Measurements from ENCODE around the gene FOXK1. TPM values are rescaled to one million over a fixed set of nuclear protein-coding genes. Genes with fewer than 3 reads are reported as not detected.

FOXK1 gene
- total RNA-seq, 1 donor from 2014 or later = 17.6 TPM

- Histone ChIP-seq H3K36me3 (ENCODE audit: control insufficient read depth, insufficient read depth, low read length) (no peaks in the 10 kb centered on the region), H3K4me3 (ENCODE audit: low read depth, low read length) (no peak overlapping the region), H3K27me3 (ENCODE audit: control insufficient read depth, insufficient read depth, low read length) (no peaks in the 10 kb centered on the region)
- DNase-seq (ENCODE audit: low read depth) = no peak
- no peak for TF ChIP-seq CTCF (IDR thresholded peaks at IDR 0.05; ENCODE audit: insufficient read depth, low read length, severe bottlenecking)
- FAIRE-seq = no peak
Observed at GRCh38 chr7:4661871-4662270, 20.2 kb upstream of the FOXK1 start.

GRCh38 chr7:4663239-4664018 is 18.7 kb upstream of the FOXK1 start:
- FAIRE-seq (no peak), DNase-seq (ENCODE audit: low read depth) (no peak)
- TF ChIP-seq CTCF (IDR thresholded peaks at IDR 0.05; ENCODE audit: insufficient read depth, low read length, severe bottlenecking) = no peak
- H3K4me3 ChIP-seq (ENCODE audit: low read depth, low read length) = no peak overlapping the region
- no peaks in the 10 kb centered on the region for H3K36me3 ChIP-seq (ENCODE audit: control insufficient read depth, insufficient read depth, low read length)
- no peaks in the 10 kb centered on the region for H3K27me3 ChIP-seq (ENCODE audit: control insufficient read depth, insufficient read depth, low read length)

GRCh38 chr7:4665661-4666060 is 16.4 kb upstream of the FOXK1 start:
- no peak for TF ChIP-seq CTCF (IDR thresholded peaks at IDR 0.05; ENCODE audit: insufficient read depth, low read length, severe bottlenecking)
- no peaks in the 10 kb centered on the region for H3K27me3 ChIP-seq (ENCODE audit: control insufficient read depth, insufficient read depth, low read length)
- peak; percentile 29 for DNase-seq (ENCODE audit: low read depth)
- no peak for FAIRE-seq
- H3K4me3 ChIP-seq (ENCODE audit: low read depth, low read length) = no peak overlapping the region
- H3K36me3 ChIP-seq (ENCODE audit: control insufficient read depth, insufficient read depth, low read length) = no peaks in the 10 kb centered on the region

GRCh38 chr7:4667776-4668509 is 14.2 kb upstream of the FOXK1 start:
- no peak for TF ChIP-seq CTCF (IDR thresholded peaks at IDR 0.05; ENCODE audit: insufficient read depth, low read length, severe bottlenecking)
- Histone ChIP-seq H3K36me3 (ENCODE audit: control insufficient read depth, insufficient read depth, low read length) (no peaks in the 10 kb centered on the region), H3K27me3 (ENCODE audit: control insufficient read depth, insufficient read depth, low read length) (no peaks in the 10 kb centered on the region), H3K4me3 (ENCODE audit: low read depth, low read length) (no peak overlapping the region)
- FAIRE-seq = no peak
- DNase-seq (ENCODE audit: low read depth) = no peak

- H3K27me3 ChIP-seq (ENCODE audit: control insufficient read depth, insufficient read depth, low read length) = no peaks in the 10 kb centered on the region
- TF ChIP-seq CTCF (IDR thresholded peaks at IDR 0.05; ENCODE audit: insufficient read depth, low read length, severe bottlenecking) = no peak
- H3K36me3 ChIP-seq (ENCODE audit: control insufficient read depth, insufficient read depth, low read length) = no peaks in the 10 kb centered on the region
- DNase-seq (ENCODE audit: low read depth) = no peak
- H3K4me3 ChIP-seq (ENCODE audit: low read depth, low read length) = no peak overlapping the region
- no peak for FAIRE-seq
Observed at GRCh38 chr7:4668510-4668847, 13.6 kb upstream of the FOXK1 start.

Measured in bronchial epithelial cell (primary cell).